PC-9 (cell line): ENCODE results near the gene IL6R. TPM values are rescaled to one million over a fixed set of nuclear protein-coding genes. Genes with fewer than 3 reads are reported as not detected.

Experiments
- BruUV-seq: library from RNA; stranded (reverse); fragments of 400-500 nt; replicated peaks from 2 replicates; lab custom pipeline; 2021; lab: Mats Ljungman, UMichigan
- CTCF ChIA-PET: fragments of 300-600 bp; sonication (Branson Sonifier 250); formaldehyde crosslinking; loops from one replicate; lab custom pipeline; 2022; ENCODE audit warnings: antibody characterized with exemption; lab: Charles Lee
- POLR2A ChIA-PET: fragments of 300-600 bp; sonication (Branson Sonifier 250); formaldehyde crosslinking; loops from one replicate; lab custom pipeline; 2022; ENCODE audit warnings: antibody characterized with exemption; ENCODE audit not compliant: unreplicated experiment; lab: Charles Lee
- DNase-seq, 2 experiments: peaks; one replicate each; pipeline versions ENCODE4 v3.0.0 to v3.0.0-alpha.2; 2015 to 2022; ENCODE audit warnings: mixed read lengths in 1 of 2
- H2AFZ ChIP-seq: fragments of 200-600 bp; sonication (generic); 2 replicates; pipeline ENCODE4 v1.8.1; 2017; ENCODE audit warnings: antibody characterized with exemption
- H3F3A ChIP-seq: fragments of 200-600 bp; sonication (generic); 2 replicates; pipeline ENCODE4 v1.8.1; 2017; ENCODE audit warnings: antibody characterized with exemption, mild to moderate bottlenecking, low read depth; ENCODE audit not compliant: insufficient read depth
- H3K27ac ChIP-seq: fragments of 200-600 bp; sonication (generic); 2 replicates; pipeline ENCODE4 v1.6.1; 2016; ENCODE audit warnings: mixed run types
- H3K27me3 ChIP-seq: fragments of 200-600 bp; sonication (generic); 2 replicates; pipeline ENCODE4 v1.6.1; 2016; ENCODE audit warnings: low read depth, mixed run types; ENCODE audit not compliant: insufficient read depth
- H3K36me3 ChIP-seq: fragments of 200-600 bp; sonication (generic); 2 replicates; pipeline ENCODE4 v1.6.1; 2016; ENCODE audit warnings: low read depth, mixed run types
- H3K4me1 ChIP-seq: fragments of 200-600 bp; sonication (generic); replicated peaks from 2 replicates; pipeline ENCODE4 v1.6.1; 2016; ENCODE audit warnings: mixed run types; ENCODE audit not compliant: insufficient read depth
- H3K4me2 ChIP-seq: fragments of 200-600 bp; sonication (generic); 2 replicates; pipeline ENCODE4 v1.6.1; 2017; ENCODE audit warnings: mixed run types
- H3K4me3 ChIP-seq: fragments of 200-600 bp; sonication (generic); 2 replicates; pipeline ENCODE4 v1.6.1; 2016; ENCODE audit warnings: mixed run types
- H3K79me2 ChIP-seq: fragments of 200-600 bp; sonication (generic); 2 replicates; pipeline ENCODE4 v1.6.1; 2017; ENCODE audit warnings: low read depth, mixed run types
- H3K9me2 ChIP-seq: fragments of 200-600 bp; sonication (generic); 2 replicates; pipeline ENCODE4 v1.8.1; 2017; ENCODE audit warnings: mild to moderate bottlenecking; ENCODE audit not compliant: insufficient read depth
- H3K9me3 ChIP-seq: fragments of 200-600 bp; sonication (generic); 2 replicates; pipeline ENCODE4 v1.8.1; 2016; ENCODE audit warnings: low read depth; ENCODE audit not compliant: insufficient read depth
- H4K20me1 ChIP-seq: fragments of 200-600 bp; sonication (generic); 2 replicates; pipeline ENCODE4 v1.8.1; 2017; ENCODE audit not compliant: insufficient read depth
- EZH2 ChIP-seq: fragments of 200-600 bp; sonication (generic); IDR thresholded peaks from 2 replicates; pipeline ENCODE4 v1.8.0; 2017; ENCODE audit warnings: antibody characterized with exemption, low read depth
- intact Hi-C: fragments of 100-400 bp; cut with micrococcal nuclease; formaldehyde crosslinking; loops from one replicate; pipeline ENCODE4 v1.10.0; 2022; ENCODE audit not compliant: unreplicated experiment
- total RNA-seq: library from RNA; stranded (reverse); gene quantifications from 2 replicates; pipeline ENCODE4 v1.2.3, GENCODE V29; 2021
- TF ChIP-seq, protein P1 (sequence below): fragments of 200-600 bp; sonication (generic); conservative IDR thresholded peaks from 2 replicates; pipeline ENCODE4 v1.6.1; 2017; ENCODE audit warnings: mixed run types, antibody characterized with exemption, mild to moderate bottlenecking, moderate library complexity

Gene IL6R
- total RNA-seq, 1 experiment from 2014 or later, result 3.2 TPM

DNA sequence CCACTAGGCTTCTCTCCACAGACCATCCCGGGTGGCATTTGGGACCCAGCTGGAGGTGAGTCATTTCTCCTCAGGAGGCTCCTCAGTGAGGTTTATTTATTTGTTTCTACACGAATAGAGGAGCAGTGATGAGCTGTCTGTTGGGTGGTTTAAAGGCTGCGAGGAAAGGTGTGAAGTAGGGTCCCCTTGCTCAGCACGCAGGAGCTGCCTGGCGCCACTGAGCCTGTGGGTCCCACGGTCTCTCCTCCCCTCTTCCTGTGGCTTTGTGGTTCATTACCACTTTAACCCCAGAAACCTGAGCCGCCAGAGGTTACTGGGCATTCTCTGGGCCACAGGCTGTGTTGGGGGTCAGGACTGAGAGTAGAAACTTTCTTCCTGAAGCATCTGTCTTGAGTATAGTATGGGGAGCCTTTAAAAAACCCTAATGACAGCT lies 39.9 kb downstream of the IL6R start:
- H3K4me2 ChIP-seq, result no peak overlapping the region
- no TSS peak for BruUV-seq
- H3K9me3 ChIP-seq, result no peaks in the 10 kb centered on the region
- H3K27me3 ChIP-seq, result no peaks in the 10 kb centered on the region
- no peaks in the 10 kb centered on the region for H4K20me1 ChIP-seq
- peaks cover 5% of the 10 kb centered on the region; the same call in 1 of the 2 replicates for H3K4me1 ChIP-seq
- no peaks in the 10 kb centered on the region for H3K36me3 ChIP-seq
- H3K79me2 ChIP-seq, result no peaks in the 10 kb centered on the region
- no peak for TF ChIP-seq EZH2
- TF ChIP-seq, protein P1, sequence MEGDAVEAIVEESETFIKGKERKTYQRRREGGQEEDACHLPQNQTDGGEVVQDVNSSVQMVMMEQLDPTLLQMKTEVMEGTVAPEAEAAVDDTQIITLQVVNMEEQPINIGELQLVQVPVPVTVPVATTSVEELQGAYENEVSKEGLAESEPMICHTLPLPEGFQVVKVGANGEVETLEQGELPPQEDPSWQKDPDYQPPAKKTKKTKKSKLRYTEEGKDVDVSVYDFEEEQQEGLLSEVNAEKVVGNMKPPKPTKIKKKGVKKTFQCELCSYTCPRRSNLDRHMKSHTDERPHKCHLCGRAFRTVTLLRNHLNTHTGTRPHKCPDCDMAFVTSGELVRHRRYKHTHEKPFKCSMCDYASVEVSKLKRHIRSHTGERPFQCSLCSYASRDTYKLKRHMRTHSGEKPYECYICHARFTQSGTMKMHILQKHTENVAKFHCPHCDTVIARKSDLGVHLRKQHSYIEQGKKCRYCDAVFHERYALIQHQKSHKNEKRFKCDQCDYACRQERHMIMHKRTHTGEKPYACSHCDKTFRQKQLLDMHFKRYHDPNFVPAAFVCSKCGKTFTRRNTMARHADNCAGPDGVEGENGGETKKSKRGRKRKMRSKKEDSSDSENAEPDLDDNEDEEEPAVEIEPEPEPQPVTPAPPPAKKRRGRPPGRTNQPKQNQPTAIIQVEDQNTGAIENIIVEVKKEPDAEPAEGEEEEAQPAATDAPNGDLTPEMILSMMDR, result no peak
- no peaks in the 10 kb centered on the region for H3K9me2 ChIP-seq
- H3F3A ChIP-seq, result no peaks in the 10 kb centered on the region
- intact Hi-C loops, result no loop called here
- ChIA-PET CTCF (interaction anchor here (0.7 kb wide), 2 partner anchors 26 to 131 kb away, joined by 3 to 5 read pairs; no protein-coding TSS in a partner anchor), POLR2A (interaction anchor here (0.6 kb wide), 1 partner anchor 27 kb away, joined by 4 read pairs; no protein-coding TSS in a partner anchor)
- H2AFZ ChIP-seq, result no peak overlapping the region
- H3K4me3 ChIP-seq, result no peak overlapping the region
- DNase-seq, result no peak
- no peak overlapping the region for H3K27ac ChIP-seq

DNA sequence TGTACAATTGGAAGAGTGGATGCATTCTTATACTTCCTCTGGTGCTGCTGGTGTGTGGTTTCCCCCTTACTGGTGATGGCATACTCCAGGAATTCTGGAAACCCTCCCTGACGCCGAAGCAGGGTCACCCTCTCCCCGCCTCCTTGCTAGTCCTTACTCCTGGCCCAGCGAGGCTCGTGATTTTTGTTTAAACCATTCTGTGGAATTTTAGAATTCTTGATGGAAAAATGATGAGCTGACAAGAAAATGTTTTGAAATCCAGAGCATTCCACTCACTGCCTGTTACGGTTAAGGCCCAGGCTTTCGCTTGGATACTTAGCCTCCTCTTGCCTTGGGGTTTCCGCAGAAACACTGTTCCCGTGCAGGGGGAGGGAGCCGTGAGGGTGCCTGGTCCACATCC lies 41.1 kb downstream of the IL6R start:
- Histone ChIP-seq H4K20me1 (no peaks in the 10 kb centered on the region), H3K9me3 (no peaks in the 10 kb centered on the region), H3F3A (no peaks in the 10 kb centered on the region), H3K27ac (no peak overlapping the region), H3K27me3 (no peaks in the 10 kb centered on the region), H3K9me2 (no peaks in the 10 kb centered on the region), H3K79me2 (no peaks in the 10 kb centered on the region), H3K36me3 (no peaks in the 10 kb centered on the region), H2AFZ (no peak overlapping the region), H3K4me2 (no peak overlapping the region), H3K4me1 (peaks cover 5% of the 10 kb centered on the region; the same call in 1 of the 2 replicates), H3K4me3 (no peak overlapping the region)
- intact Hi-C loops, result no loop called here
- no peak for DNase-seq
- no TSS peak for BruUV-seq
- ChIA-PET POLR2A (no interaction called here), CTCF (no interaction called here)
- no peak for TF ChIP-seq EZH2
- TF ChIP-seq, protein P1, result no peak

DNA sequence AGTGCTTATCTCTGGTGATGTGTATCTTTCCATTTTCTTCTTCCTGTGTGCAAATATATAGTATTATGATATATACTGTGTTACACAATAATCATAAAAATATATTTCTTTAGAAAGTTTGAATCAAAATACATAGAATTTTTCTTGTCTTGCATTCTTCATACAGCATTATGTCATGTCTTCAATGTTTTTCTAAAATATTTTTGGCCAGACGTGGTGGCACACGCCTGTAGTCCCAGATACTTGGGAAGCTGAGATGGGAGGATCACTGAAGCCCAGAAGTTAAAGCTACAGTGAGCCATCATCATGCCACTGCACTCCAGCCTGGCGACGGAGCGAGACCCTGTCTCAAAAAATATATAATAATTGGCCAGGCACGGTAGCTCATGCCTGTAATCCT lies 41.6 kb downstream of the IL6R start:
- H4K20me1 ChIP-seq, result no peaks in the 10 kb centered on the region
- peaks cover 5% of the 10 kb centered on the region; the same call in 1 of the 2 replicates for H3K4me1 ChIP-seq
- no peak overlapping the region for H2AFZ ChIP-seq
- no peak overlapping the region for H3K27ac ChIP-seq
- H3K9me3 ChIP-seq, result no peaks in the 10 kb centered on the region
- no peaks in the 10 kb centered on the region for H3K36me3 ChIP-seq
- no TSS peak for BruUV-seq
- H3K27me3 ChIP-seq, result no peaks in the 10 kb centered on the region
- H3K4me3 ChIP-seq, result no peak overlapping the region
- H3K79me2 ChIP-seq, result no peaks in the 10 kb centered on the region
- no peak overlapping the region for H3K4me2 ChIP-seq
- intact Hi-C loops, result no loop called here
- no peak for DNase-seq
- ChIA-PET POLR2A (no interaction called here), CTCF (no interaction called here)
- TF ChIP-seq EZH2, result no peak
- TF ChIP-seq, protein P1, result no peak
- no peaks in the 10 kb centered on the region for H3K9me2 ChIP-seq
- H3F3A ChIP-seq, result no peaks in the 10 kb centered on the region
